Sigmoid colon (tissue), 7 donors: ENCODE measurements around the gene NACC1. TPM values are rescaled to one million over a fixed set of nuclear protein-coding genes. Genes with fewer than 3 reads are reported as not detected.
A peak's percentile ranks its signal among the peaks of the same experiment; 100 is the strongest.

Source experiments
- DNase-seq: peaks from one replicate; pipeline ENCODE4 v3.0.0-alpha.2; 2019
- H3K27ac ChIP-seq, 4 donors: fragments of 200-600 bp; sonication (generic); one replicate each; pipeline ENCODE4 v1.5.1; 2016 to 2019; ENCODE audit warnings: mild to moderate bottlenecking in 1 of 4
- H3K27me3 ChIP-seq, 3 donors: fragments of 200-600 bp; sonication (generic); one replicate each; pipeline ENCODE4 v1.5.1; 2019; ENCODE audit warnings: mild to moderate bottlenecking in 1 of 3
- H3K36me3 ChIP-seq, 4 donors: fragments of 200-600 bp; sonication (generic); one replicate each; pipeline ENCODE4 v1.5.1; 2016 to 2019
- H3K4me1 ChIP-seq, 4 donors: fragments of 200-600 bp; sonication (generic); one replicate each; pipeline ENCODE4 v1.5.1; 2017 to 2019
- H3K4me3 ChIP-seq, 4 donors: fragments of 200-600 bp; sonication (generic); one replicate each; pipeline ENCODE4 v1.5.1; 2017 to 2019; ENCODE audit warnings: mild to moderate bottlenecking in 2 of 4, moderate library complexity in 1 of 4
- H3K9me3 ChIP-seq, 4 donors: fragments of 200-600 bp in 3 of 4; sonication (generic) in 3 of 4; one replicate each; pipeline versions ENCODE4 v1.5.1 to v1.6.1; 2013 to 2019
- EP300 ChIP-seq, 4 donors: sonication (generic); formaldehyde crosslinking; IDR thresholded peaks; one replicate each; pipeline ENCODE4 v1.6.1; 2017; ENCODE audit warnings: antibody characterized with exemption in 4 of 4
- POLR2A ChIP-seq, 2 donors: fragments of 450-650 bp; IDR thresholded peaks; one replicate each; pipeline ENCODE4 v1.6.1; 2016; ENCODE audit warnings: antibody characterized with exemption in 2 of 2, mild to moderate bottlenecking in 2 of 2, moderate library complexity in 2 of 2
- POLR2AphosphoS5 ChIP-seq, 4 donors: sonication (generic); formaldehyde crosslinking; IDR thresholded peaks; one replicate each; pipeline ENCODE4 v1.6.1; 2017; ENCODE audit warnings: antibody characterized with exemption in 4 of 4
- WGBS, 2 donors: extraction: QIAGEN DNeasy Blood & Tissue Kit; methylation state at CpG; one replicate each; pipeline ENCODE4 v1.1.7; 2013; 5-methylcytosine and 5-hydroxymethylcytosine counted together
- intact Hi-C: fragments of 100-400 bp; cut with DNase I; formaldehyde crosslinking; loops from one replicate; pipeline ENCODE4 v1.15.1; 2023
- polyA plus RNA-seq, 3 donors: library from polyadenylated mRNA; stranded (reverse); fragments of 200-250 nt; gene quantifications; one replicate each; pipeline ENCODE4 v1.2.3, GENCODE V29; 2013
- total RNA-seq, 4 donors: library from RNA; depleted of rRNA; stranded (reverse); fragments of >200 nt; gene quantifications; one replicate each; pipeline ENCODE4 v1.1.0, GENCODE V29; 2016
- TF ChIP-seq, protein P1 (sequence below), 4 experiments: fragments of 450-650 bp in 3 of 4; fragments of 200-600 bp in 1 of 4; IDR thresholded peaks; one replicate each; pipeline ENCODE4 v1.5.1; 2016 to 2019; ENCODE audit warnings: antibody characterized with exemption in 4 of 4, mild to moderate bottlenecking in 3 of 4, moderate library complexity in 2 of 4
- donor health status: healthy with polysubstance abuse.
- donor health status: Bipolar disorder and iron deficiency.
- donor health status: healthy.

NACC1 gene
- total and polyA plus RNA-seq, 7 donors = 8.1 to 67.2 (median 18.8) TPM

DNA sequence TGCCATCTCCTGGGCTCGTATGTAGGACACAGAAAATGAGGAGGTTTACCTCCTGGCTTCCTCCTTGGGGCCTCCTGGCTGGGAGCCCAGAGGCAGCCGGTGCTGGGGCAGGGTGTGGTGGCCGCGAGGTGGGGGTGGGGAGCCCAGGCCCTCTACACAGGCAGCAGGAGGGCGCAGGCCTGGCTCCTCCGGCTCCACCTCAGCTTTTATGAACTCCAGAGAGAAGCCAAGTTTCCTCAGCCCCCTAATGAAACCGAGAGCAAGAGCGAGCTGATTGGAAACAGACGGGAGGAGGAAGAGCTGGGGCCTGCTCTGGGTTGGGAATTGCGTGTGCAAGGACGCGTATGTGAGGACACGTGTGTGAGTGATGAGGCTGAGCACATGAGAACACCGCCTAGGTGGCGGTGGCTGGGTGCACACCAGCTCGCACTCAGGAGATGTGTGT is 38.5 kb upstream of the NACC1 start:
- WGBS, 2 donors = 10 to 34% methylated on average over 16 of the region's 16 CpGs
- Histone ChIP-seq H3K4me1 (peaks cover 0 to 84% (median 73%) of the 10 kb centered on the region in 4 donors), H3K4me3 (no peak overlapping the region)

DNA sequence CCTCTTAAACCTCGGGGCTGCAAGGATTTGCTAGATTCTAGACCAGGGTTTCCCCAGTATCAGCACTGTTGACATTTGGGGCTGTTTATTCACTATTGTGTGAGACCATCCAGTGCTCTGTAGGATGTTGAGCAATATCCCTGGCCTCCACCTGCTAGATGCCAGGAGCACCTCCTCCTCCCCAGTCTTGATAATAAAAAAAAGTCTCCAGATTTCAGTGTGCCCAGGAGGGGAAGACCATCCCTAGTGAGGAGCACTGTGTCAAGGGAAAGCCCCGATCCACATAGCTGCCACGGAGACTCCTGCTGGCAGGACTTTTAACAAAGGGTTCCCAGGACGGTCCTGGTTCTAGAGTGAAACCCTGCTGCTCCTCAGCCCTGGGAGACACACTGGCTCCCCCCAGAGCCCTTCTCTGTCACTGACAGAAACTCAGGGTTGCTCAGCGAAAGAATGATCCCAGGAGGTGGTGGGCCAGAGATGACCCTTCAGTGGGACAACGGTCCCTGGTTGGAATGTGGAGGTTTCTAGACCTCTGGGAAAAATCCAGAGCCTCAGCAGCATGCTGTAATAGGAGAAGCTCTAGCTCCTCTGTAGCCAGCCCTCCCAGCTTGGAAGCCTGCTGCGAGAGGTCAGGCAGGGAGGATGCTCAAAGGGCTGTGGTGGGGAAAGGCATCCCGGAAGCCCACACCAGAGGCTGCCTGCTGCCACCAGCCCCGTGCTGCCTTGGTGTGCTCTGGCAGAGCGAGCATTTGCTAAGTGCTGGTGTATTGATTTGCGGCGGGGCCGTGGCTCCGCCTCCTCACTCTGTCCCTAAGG is 35.7 kb upstream of the NACC1 start:
- Histone ChIP-seq H3K9me3 (no peaks in the 10 kb centered on the region), H3K4me3 (no peak overlapping the region), H3K36me3 (peaks cover 0 to 47% (median 13%) of the 10 kb centered on the region in 4 donors), H3K4me1 (peaks cover 0 to 75% (median 63%) of the 10 kb centered on the region in 4 donors), H3K27ac (peak overlapping the region; percentile 46 to 97 (median 78)), H3K27me3 (no peaks in the 10 kb centered on the region)
- DNase-seq = no peak
- 78 to 84% methylated on average over 14 of the region's 14 CpGs for WGBS, 2 donors
- TF ChIP-seq EP300 (IDR thresholded peaks at IDR 0.05) (no peak), POLR2AphosphoS5 (IDR thresholded peaks at IDR 0.05) (peak in 1 of 4 donors; percentile 26)
- TF ChIP-seq, protein P1, sequence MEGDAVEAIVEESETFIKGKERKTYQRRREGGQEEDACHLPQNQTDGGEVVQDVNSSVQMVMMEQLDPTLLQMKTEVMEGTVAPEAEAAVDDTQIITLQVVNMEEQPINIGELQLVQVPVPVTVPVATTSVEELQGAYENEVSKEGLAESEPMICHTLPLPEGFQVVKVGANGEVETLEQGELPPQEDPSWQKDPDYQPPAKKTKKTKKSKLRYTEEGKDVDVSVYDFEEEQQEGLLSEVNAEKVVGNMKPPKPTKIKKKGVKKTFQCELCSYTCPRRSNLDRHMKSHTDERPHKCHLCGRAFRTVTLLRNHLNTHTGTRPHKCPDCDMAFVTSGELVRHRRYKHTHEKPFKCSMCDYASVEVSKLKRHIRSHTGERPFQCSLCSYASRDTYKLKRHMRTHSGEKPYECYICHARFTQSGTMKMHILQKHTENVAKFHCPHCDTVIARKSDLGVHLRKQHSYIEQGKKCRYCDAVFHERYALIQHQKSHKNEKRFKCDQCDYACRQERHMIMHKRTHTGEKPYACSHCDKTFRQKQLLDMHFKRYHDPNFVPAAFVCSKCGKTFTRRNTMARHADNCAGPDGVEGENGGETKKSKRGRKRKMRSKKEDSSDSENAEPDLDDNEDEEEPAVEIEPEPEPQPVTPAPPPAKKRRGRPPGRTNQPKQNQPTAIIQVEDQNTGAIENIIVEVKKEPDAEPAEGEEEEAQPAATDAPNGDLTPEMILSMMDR (IDR thresholded peaks at IDR 0.05) = peak in 3 of 4 experiments; percentile 11 to 23 (median 15)
- intact Hi-C loops = no loop called here

More for the DNA sequence above, 38.5 kb upstream of the NACC1 start:
- peaks cover 5 to 54% (median 18%) of the 10 kb centered on the region in 4 donors for H3K36me3 ChIP-seq
- H3K27ac ChIP-seq = peak overlapping the region; percentile 79 to 97 (median 88)
- peak; percentile 90 for DNase-seq
- peak; percentile 34 to 80 (median 61) for TF ChIP-seq POLR2AphosphoS5 (IDR thresholded peaks at IDR 0.05)
- TF ChIP-seq POLR2A (IDR thresholded peaks at IDR 0.05) = no peak
- peak in 2 of 4 donors; percentile 41 to 56 for TF ChIP-seq EP300 (IDR thresholded peaks at IDR 0.05)
- TF ChIP-seq, protein P1 (IDR thresholded peaks at IDR 0.05) = no peak
- H3K9me3 ChIP-seq = no peaks in the 10 kb centered on the region
- H3K27me3 ChIP-seq = no peaks in the 10 kb centered on the region
- intact Hi-C loops = loop anchor here (5.0 kb wide), 1 partner anchor 82 kb away; the partner anchor contains the start of gene NFIX

DNA sequence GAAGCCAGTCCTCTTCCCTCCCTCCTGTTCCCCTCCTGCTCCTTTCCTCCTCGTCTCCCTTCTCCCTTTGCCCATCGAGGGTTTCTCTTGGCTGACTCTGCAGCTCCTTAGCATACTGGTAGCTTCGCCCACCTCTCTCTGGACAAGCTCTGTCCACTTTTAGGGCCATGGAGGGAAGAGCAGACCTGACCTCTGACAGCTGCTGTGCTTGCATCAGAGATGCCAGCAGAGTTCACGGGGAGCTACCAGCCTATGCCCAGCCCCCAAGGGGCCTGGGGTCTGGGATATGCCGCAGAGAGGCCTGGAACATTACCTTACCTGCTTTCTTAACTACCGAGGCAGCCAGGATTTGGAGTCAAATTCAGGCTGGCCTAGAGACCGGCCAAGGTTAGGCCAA is 35.1 kb upstream of the NACC1 start:
- H3K4me3 ChIP-seq = no peak overlapping the region
- 83% methylated on average over 7 of the region's 7 CpGs for WGBS, 2 donors
- TF ChIP-seq POLR2AphosphoS5 (IDR thresholded peaks at IDR 0.05) = no peak
- no peak for TF ChIP-seq EP300 (IDR thresholded peaks at IDR 0.05)
- TF ChIP-seq POLR2A (IDR thresholded peaks at IDR 0.05) = no peak
- TF ChIP-seq, protein P1 (IDR thresholded peaks at IDR 0.05) = no peak
- H3K4me1 ChIP-seq = peaks cover 0 to 69% (median 57%) of the 10 kb centered on the region in 4 donors
- intact Hi-C loops = no loop called here
- peak overlapping the region; percentile 46 to 97 (median 78) for H3K27ac ChIP-seq
- DNase-seq = no peak
- H3K27me3 ChIP-seq = no peaks in the 10 kb centered on the region
- no peaks in the 10 kb centered on the region for H3K9me3 ChIP-seq
- peaks cover 0 to 53% (median 16%) of the 10 kb centered on the region in 4 donors for H3K36me3 ChIP-seq

GRCh38 chr19:13083627-13084026 is 34.4 kb upstream of the NACC1 start:
- Histone ChIP-seq H3K27ac (peak overlapping the region; percentile 46 to 97 (median 78)), H3K9me3 (no peaks in the 10 kb centered on the region), H3K36me3 (peaks cover 0 to 56% (median 18%) of the 10 kb centered on the region in 4 donors), H3K4me1 (peaks cover 0 to 63% (median 54%) of the 10 kb centered on the region in 4 donors), H3K27me3 (no peaks in the 10 kb centered on the region), H3K4me3 (no peak overlapping the region)
- intact Hi-C loops = no loop called here
- WGBS, 2 donors = 90 to 93% methylated on average over 9 of the region's 9 CpGs
- TF ChIP-seq POLR2AphosphoS5 (IDR thresholded peaks at IDR 0.05) (no peak), EP300 (IDR thresholded peaks at IDR 0.05) (no peak), POLR2A (IDR thresholded peaks at IDR 0.05) (no peak)
- TF ChIP-seq, protein P1 (IDR thresholded peaks at IDR 0.05) = no peak
- no peak for DNase-seq
